ENCODE measurements around the gene RNF181. TPM values are rescaled to one million over a fixed set of nuclear protein-coding genes. Genes with fewer than 3 reads are reported as not detected.
A peak's percentile ranks its signal among the peaks of the same experiment; 100 is the strongest.

Gene RNF181
- total and polyA plus RNA-seq, 2 of the 13 experiments (the other 11 are each of a cell fraction or from before 2014, with no cell fraction given): 224 to 578 TPM

DNA sequence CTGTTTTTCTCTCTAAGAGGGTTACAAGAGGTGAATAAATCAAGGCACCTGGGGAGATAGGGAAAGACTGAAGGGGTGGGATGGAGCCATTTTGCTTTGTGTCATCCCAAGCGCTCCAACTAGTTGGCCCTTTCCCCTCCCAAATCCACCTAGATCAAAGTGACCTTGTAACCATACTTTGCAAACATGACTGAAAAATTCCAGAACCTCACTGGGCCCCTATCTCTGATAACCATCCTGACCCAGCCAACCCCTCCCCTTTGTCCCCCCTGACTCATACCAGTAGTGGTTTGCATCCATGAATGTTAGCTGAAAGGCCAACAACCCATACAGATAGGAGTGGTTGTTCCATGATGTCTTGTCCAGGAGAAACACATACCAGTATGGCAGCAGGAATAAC, 37.4 kb upstream of the RNF181 start (continued):
- no peak for TF ChIP-seq ZNF577 (CRISPR knock-in tag; IDR thresholded peaks at IDR 0.05; ENCODE audit: borderline replicate concordance, low read depth)
- TF ChIP-seq, protein P1, sequence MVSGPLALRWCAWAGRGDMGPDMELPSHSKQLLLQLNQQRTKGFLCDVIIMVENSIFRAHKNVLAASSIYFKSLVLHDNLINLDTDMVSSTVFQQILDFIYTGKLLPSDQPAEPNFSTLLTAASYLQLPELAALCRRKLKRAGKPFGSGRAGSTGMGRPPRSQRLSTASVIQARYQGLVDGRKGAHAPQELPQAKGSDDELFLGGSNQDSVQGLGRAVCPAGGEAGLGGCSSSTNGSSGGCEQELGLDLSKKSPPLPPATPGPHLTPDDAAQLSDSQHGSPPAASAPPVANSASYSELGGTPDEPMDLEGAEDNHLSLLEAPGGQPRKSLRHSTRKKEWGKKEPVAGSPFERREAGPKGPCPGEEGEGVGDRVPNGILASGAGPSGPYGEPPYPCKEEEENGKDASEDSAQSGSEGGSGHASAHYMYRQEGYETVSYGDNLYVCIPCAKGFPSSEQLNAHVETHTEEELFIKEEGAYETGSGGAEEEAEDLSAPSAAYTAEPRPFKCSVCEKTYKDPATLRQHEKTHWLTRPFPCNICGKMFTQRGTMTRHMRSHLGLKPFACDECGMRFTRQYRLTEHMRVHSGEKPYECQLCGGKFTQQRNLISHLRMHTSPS (CRISPR knock-in tag; IDR thresholded peaks at IDR 0.05; ENCODE audit: low read depth): no peak
- no peak for TF ChIP-seq MATR3 (CRISPR knock-in tag; IDR thresholded peaks at IDR 0.05)
- peak; percentile 52; the same call in 1 of the 2 replicates for TF ChIP-seq SAP130 (CRISPR knock-in tag; IDR thresholded peaks at IDR 0.05; ENCODE audit: low read depth)
- no peak for TF ChIP-seq GTF3A (CRISPR knock-in tag; conservative IDR thresholded peaks at IDR 0.05)
- no peak for TF ChIP-seq CHD4 (IDR thresholded peaks at IDR 0.05; ENCODE audit: borderline replicate concordance, low read length)
- TF ChIP-seq ZNF451 (CRISPR knock-in tag; IDR thresholded peaks at IDR 0.05): no peak
- no peak for TF ChIP-seq NR2F2 (IDR thresholded peaks at IDR 0.05; ENCODE audit: borderline replicate concordance, low read depth)
- no peak; the same call in 1 of the 2 replicates for TF ChIP-seq PITX1 (CRISPR knock-in tag; IDR thresholded peaks at IDR 0.05)
- TF ChIP-seq, protein P2, sequence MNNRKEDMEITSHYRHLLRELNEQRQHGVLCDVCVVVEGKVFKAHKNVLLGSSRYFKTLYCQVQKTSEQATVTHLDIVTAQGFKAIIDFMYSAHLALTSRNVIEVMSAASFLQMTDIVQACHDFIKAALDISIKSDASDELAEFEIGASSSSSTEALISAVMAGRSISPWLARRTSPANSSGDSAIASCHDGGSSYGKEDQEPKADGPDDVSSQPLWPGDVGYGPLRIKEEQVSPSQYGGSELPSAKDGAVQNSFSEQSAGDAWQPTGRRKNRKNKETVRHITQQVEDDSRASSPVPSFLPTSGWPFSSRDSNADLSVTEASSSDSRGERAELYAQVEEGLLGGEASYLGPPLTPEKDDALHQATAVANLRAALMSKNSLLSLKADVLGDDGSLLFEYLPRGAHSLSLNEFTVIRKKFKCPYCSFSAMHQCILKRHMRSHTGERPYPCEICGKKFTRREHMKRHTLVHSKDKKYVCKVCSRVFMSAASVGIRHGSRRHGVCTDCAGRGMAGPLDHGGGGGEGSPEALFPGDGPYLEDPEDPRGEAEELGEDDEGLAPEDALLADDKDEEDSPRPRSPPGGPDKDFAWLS (CRISPR knock-in tag; IDR thresholded peaks at IDR 0.05; ENCODE audit: borderline replicate concordance): no peak
- TF ChIP-seq, protein P3, sequence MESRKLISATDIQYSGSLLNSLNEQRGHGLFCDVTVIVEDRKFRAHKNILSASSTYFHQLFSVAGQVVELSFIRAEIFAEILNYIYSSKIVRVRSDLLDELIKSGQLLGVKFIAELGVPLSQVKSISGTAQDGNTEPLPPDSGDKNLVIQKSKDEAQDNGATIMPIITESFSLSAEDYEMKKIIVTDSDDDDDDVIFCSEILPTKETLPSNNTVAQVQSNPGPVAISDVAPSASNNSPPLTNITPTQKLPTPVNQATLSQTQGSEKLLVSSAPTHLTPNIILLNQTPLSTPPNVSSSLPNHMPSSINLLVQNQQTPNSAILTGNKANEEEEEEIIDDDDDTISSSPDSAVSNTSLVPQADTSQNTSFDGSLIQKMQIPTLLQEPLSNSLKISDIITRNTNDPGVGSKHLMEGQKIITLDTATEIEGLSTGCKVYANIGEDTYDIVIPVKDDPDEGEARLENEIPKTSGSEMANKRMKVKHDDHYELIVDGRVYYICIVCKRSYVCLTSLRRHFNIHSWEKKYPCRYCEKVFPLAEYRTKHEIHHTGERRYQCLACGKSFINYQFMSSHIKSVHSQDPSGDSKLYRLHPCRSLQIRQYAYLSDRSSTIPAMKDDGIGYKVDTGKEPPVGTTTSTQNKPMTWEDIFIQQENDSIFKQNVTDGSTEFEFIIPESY (CRISPR knock-in tag; IDR thresholded peaks at IDR 0.05): peak; percentile 56; the same call in 1 of the 2 replicates
- TF ChIP-seq, protein P4, sequence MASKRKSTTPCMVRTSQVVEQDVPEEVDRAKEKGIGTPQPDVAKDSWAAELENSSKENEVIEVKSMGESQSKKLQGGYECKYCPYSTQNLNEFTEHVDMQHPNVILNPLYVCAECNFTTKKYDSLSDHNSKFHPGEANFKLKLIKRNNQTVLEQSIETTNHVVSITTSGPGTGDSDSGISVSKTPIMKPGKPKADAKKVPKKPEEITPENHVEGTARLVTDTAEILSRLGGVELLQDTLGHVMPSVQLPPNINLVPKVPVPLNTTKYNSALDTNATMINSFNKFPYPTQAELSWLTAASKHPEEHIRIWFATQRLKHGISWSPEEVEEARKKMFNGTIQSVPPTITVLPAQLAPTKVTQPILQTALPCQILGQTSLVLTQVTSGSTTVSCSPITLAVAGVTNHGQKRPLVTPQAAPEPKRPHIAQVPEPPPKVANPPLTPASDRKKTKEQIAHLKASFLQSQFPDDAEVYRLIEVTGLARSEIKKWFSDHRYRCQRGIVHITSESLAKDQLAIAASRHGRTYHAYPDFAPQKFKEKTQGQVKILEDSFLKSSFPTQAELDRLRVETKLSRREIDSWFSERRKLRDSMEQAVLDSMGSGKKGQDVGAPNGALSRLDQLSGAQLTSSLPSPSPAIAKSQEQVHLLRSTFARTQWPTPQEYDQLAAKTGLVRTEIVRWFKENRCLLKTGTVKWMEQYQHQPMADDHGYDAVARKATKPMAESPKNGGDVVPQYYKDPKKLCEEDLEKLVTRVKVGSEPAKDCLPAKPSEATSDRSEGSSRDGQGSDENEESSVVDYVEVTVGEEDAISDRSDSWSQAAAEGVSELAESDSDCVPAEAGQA (IDR thresholded peaks at IDR 0.05; ENCODE audit: low read depth): no peak
- TF ChIP-seq, protein P4 (CRISPR knock-in tag; IDR thresholded peaks at IDR 0.05; ENCODE audit: borderline replicate concordance): no peak
- peak; percentile 32; the same call in 1 of the 2 replicates for TF ChIP-seq SOX5 (CRISPR knock-in tag; IDR thresholded peaks at IDR 0.05; ENCODE audit: borderline replicate concordance)
- no peak for TF ChIP-seq ZC3H13 (CRISPR knock-in tag; IDR thresholded peaks at IDR 0.05)
- TF ChIP-seq NFE2L2 (IDR thresholded peaks at IDR 0.05; ENCODE audit: low read length): no peak
- no peak for TF ChIP-seq ISX (CRISPR knock-in tag; conservative IDR thresholded peaks at IDR 0.05)
- TF ChIP-seq AKAP8 (CRISPR knock-in tag; IDR thresholded peaks at IDR 0.05): no peak
- TF ChIP-seq ZZZ3 (CRISPR knock-in tag; IDR thresholded peaks at IDR 0.05; ENCODE audit: borderline replicate concordance): no peak
- TF ChIP-seq, protein P5, sequence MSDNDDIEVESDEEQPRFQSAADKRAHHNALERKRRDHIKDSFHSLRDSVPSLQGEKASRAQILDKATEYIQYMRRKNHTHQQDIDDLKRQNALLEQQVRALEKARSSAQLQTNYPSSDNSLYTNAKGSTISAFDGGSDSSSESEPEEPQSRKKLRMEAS (IDR thresholded peaks at IDR 0.05): 0 out of 2 replicates have a peak, but pooled peaks have one; percentile 23
